Measurements from ENCODE around the gene SPART. TPM values are rescaled to one million over a fixed set of nuclear protein-coding genes. Genes with fewer than 3 reads are reported as not detected.

Gene SPART
- total RNA-seq, 6 experiments from 2014 or later: 8.1 to 16.4 (median 9.5) TPM

DNA sequence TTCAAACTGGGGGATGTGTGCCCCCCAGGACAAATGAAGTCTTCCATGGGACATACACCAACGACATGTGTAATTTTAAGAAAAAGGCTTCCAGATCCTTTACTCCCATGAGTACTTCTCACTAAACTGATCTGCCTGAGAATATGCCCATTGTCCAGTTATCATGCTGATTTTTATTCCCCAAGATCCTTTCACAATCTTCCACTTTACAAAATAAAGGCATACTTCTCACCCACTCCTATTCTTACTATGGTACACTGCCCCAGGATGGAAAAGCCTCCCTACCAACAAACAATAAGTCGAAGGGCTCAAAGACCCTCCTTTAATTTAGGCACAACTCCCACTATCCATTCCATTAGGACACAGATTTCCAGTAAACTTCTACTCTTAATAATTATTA lies 3.5 kb downstream of the SPART start:
- TF ChIP-seq CTCF (IDR thresholded peaks at IDR 0.05): no peak
- no peak for TF ChIP-seq POLR2A (IDR thresholded peaks at IDR 0.05)
- Histone ChIP-seq H3K4me1 (peaks cover 0 to 4% (median 0%) of the 10 kb centered on the region in 4 donors), H3K36me3 (no peaks in the 10 kb centered on the region), H3K27ac (no peak overlapping the region), H3K27me3 (no peaks in the 10 kb centered on the region), H3K9me3 (no peaks in the 10 kb centered on the region), H3K4me3 (no peak overlapping the region)
- DNase-seq: no peak
- 33% methylated on average over 2 of the region's 2 CpGs for WGBS (ENCODE audit: insufficient coverage, low coverage, low lambda C conversion rate, missing lambda C conversion rate)
- no peak for ATAC-seq
- intact Hi-C loops (cut with DNase I): no loop called here

DNA sequence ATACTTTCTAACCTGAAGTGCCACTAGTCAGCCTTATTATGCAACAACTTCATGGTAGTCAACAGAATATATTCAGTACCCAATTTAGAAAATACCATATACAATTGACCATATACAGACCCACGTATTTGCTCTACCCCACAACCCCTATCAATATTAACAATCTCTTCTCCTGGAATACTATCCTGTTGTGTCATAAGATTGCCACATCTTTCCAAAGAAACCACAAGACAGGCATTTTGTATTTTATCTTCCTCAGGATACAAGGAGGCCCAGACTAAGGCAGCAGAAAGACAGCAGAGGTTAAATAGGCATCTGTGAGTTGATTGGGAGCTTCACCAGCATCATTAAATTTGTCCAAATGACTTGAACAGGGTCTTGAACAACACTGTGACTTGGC lies 4.5 kb downstream of the SPART start:
- no peak for TF ChIP-seq CTCF (IDR thresholded peaks at IDR 0.05)
- TF ChIP-seq POLR2A (IDR thresholded peaks at IDR 0.05): no peak
- H3K27ac ChIP-seq: no peak overlapping the region
- intact Hi-C loops (cut with DNase I): no loop called here
- peaks cover 0 to 4% (median 0%) of the 10 kb centered on the region in 4 donors for H3K4me1 ChIP-seq
- no peak overlapping the region for H3K4me3 ChIP-seq
- DNase-seq (no peak), ATAC-seq (no peak)
- no peaks in the 10 kb centered on the region for H3K27me3 ChIP-seq
- 47% methylated on average over 1 of the region's 1 CpG for WGBS (ENCODE audit: insufficient coverage, low coverage, low lambda C conversion rate, missing lambda C conversion rate)
- no peaks in the 10 kb centered on the region for H3K9me3 ChIP-seq
- H3K36me3 ChIP-seq: no peaks in the 10 kb centered on the region

DNA sequence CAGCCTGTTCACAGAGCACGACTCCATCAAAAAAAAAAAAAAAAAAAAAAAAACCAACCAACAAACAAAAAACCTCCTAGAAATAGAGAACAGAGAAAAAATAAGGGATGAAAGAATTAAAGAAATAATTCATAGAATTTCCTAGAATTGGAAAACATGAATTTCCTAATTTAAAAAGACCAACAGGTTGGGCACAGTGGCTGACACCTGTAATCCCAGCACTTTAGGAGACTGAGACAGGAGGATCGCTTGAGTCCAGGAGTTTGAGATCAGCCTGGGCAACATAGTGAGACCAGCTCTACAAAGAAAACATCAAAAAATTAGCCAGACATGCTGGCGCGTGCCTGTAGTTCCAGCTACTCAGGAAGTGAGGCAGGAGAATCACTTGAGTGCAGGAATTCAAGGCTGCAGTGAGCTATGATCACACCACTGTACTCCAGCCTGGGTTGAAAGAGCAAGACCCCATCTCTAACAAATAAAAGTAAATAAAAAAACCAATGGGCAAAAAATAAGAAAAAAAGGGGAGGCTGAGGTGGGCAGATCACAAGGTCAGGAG lies 6.5 kb downstream of the SPART start:
- Histone ChIP-seq H3K27me3 (no peaks in the 10 kb centered on the region), H3K36me3 (no peaks in the 10 kb centered on the region), H3K4me3 (no peak overlapping the region), H3K4me1 (no peaks in the 10 kb centered on the region), H3K9me3 (no peaks in the 10 kb centered on the region), H3K27ac (no peak overlapping the region)
- ATAC-seq (no peak), DNase-seq (no peak)
- 93% methylated on average over 3 of the region's 4 CpGs for WGBS (ENCODE audit: insufficient coverage, low coverage, low lambda C conversion rate, missing lambda C conversion rate)
- TF ChIP-seq CTCF (IDR thresholded peaks at IDR 0.05) (no peak), POLR2A (IDR thresholded peaks at IDR 0.05) (no peak)
- intact Hi-C loops (cut with DNase I): no loop called here

DNA sequence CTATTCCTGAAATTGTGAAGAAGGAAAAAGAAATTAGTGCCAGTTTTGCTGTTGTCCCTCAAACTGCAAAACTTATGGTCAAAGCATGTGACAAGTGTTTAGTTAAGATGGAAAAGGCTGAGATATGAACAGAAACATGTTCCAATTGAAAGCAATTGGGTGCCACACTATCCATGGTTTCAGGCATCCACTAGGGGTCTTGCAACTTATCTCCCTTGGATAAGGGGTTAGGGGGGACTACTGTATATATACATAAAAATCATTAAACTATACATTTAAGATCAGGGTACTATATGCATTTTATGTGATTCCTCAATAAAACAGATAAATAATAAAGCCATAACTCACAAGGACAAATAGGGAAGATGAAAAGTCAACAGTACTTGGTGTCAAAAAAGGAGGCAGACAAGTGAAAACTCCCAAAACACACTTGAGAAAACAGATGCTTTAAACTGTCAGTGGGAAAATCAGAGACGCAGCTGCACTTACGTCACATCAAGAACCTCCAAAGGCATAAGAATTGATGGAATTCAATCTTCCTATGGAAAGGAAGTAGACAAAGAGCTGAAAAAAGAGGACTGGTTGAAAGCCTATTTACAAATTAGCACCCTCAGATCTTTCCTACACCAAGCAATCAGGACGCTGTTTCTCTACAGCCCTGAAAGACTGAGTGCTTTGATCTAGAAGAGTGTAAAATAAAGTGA lies 8.1 kb downstream of the SPART start:
- intact Hi-C loops (cut with DNase I): no loop called here
- H3K36me3 ChIP-seq: no peaks in the 10 kb centered on the region
- no peaks in the 10 kb centered on the region for H3K9me3 ChIP-seq
- H3K27ac ChIP-seq: no peak overlapping the region
- no peaks in the 10 kb centered on the region for H3K4me1 ChIP-seq
- H3K4me3 ChIP-seq: no peak overlapping the region
- ATAC-seq: no peak
- DNase-seq: no peak
- no peaks in the 10 kb centered on the region for H3K27me3 ChIP-seq
- WGBS (ENCODE audit: insufficient coverage, low coverage, low lambda C conversion rate, missing lambda C conversion rate): 80% methylated on average over 3 of the region's 3 CpGs
- no peak for TF ChIP-seq POLR2A (IDR thresholded peaks at IDR 0.05)
- no peak for TF ChIP-seq CTCF (IDR thresholded peaks at IDR 0.05)

Measured in right lobe of liver (tissue), 6 donors.